Muscle layer of duodenum (tissue), 2 donors: Measurements from ENCODE around the gene CRYL1.

Experiments used
- H3K27ac ChIP-seq: one replicate; pipeline ENCODE4 v1.7.0; 2013; ENCODE audit warnings: mild to moderate bottlenecking, low read length
- H3K27me3 ChIP-seq: one replicate; pipeline ENCODE4 v1.7.0; 2013; ENCODE audit warnings: low read depth, mild to moderate bottlenecking, control low read depth, low read length
- H3K36me3 ChIP-seq, 2 donors: one replicate each; pipeline ENCODE4 v1.7.0; 2013; ENCODE audit warnings: low read length in 2 of 2, control low read depth in 1 of 2, mild to moderate bottlenecking in 1 of 2; ENCODE audit not compliant: insufficient read depth in 2 of 2, control insufficient read depth in 1 of 2
- H3K4me1 ChIP-seq, 2 donors: one replicate each; pipeline ENCODE4 v1.7.0; 2013; ENCODE audit warnings: low read length in 2 of 2, mild to moderate bottlenecking in 2 of 2, control low read depth in 1 of 2, moderate library complexity in 1 of 2; ENCODE audit not compliant: insufficient read depth in 2 of 2, control insufficient read depth in 1 of 2
- H3K4me3 ChIP-seq, 2 donors: one replicate each; pipeline ENCODE4 v1.7.0; 2013; ENCODE audit warnings: low read length in 2 of 2, low read depth in 1 of 2, mild to moderate bottlenecking in 1 of 2
- H3K9me3 ChIP-seq, 2 donors: one replicate each; pipeline ENCODE4 v1.7.0; 2013; ENCODE audit warnings: low read length in 2 of 2, control low read depth in 1 of 2, mild to moderate bottlenecking in 1 of 2; ENCODE audit not compliant: control insufficient read depth in 1 of 2
- donor health status: healthy.

Gene CRYL1

DNA sequence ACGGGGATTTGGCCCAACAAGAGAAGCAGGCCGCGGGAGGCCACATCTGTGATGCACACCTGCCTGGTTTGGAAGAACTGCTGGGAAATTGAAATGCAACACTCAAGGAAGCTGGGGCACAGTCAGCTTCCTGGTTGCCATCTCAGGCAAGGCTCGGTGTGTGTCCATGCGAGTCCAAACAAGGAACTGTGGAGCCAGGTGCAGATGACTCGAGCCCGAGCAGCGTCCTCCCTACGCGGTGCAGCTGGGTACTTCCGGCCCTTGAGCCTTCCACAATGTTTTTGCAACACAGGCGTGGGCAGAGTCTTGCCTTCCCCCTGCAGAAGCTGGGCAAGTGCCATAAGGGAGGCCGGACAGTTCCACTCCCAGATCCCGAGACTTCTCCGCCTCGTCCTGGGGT is 94.6 kb downstream of the CRYL1 start:
- H3K4me3 ChIP-seq = no peak overlapping the region
- H3K36me3 ChIP-seq = peaks cover 16 to 43% of the 10 kb centered on the region in 2 donors
- no peaks in the 10 kb centered on the region for H3K4me1 ChIP-seq
- no peaks in the 10 kb centered on the region for H3K9me3 ChIP-seq
- no peak overlapping the region for H3K27ac ChIP-seq
- H3K27me3 ChIP-seq = no peaks in the 10 kb centered on the region

DNA sequence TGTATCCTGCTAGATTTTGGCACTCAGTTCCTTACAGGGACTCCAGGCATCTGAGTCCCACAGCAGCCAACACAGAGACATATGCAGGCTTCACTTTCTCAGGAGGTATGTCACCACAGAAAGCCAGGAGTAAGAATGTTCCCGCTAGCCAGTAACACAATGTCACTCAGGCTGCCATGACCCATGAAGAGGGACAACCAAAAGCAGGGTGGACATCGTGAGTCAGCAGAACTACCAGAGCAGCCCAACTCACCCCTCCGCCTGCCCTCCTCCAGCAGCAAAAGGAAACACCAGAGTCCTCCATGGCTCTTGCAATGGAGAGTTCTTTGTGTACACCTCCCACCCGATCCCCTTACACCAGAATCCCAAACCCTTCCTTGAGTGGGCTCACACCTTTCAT is 95.4 kb downstream of the CRYL1 start:
- Histone ChIP-seq H3K4me1 (no peaks in the 10 kb centered on the region), H3K4me3 (no peak overlapping the region), H3K9me3 (no peaks in the 10 kb centered on the region), H3K36me3 (peaks cover 20 to 36% of the 10 kb centered on the region in 2 donors), H3K27ac (no peak overlapping the region), H3K27me3 (no peaks in the 10 kb centered on the region)

DNA sequence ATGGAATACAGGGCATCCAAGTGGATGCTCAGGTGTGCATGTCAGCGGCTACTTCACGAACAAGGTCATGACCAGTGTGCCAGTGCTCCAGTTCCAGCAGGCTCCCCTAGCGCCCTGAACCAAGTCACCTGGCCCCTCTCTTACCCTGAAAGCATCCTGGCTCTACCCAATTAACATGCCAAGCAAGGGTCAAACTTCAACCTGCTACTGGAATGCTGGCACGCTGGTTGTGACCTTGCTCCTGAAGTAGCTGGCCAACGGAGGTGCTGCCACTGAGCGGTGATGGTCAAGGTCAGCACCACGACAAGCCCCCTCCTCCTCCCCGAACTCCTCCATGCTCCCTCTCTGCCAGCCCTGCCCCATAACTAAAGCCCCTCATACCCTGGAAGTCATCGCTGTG is 96.0 kb downstream of the CRYL1 start:
- H3K27ac ChIP-seq = no peak overlapping the region
- no peaks in the 10 kb centered on the region for H3K27me3 ChIP-seq
- H3K9me3 ChIP-seq = no peaks in the 10 kb centered on the region
- no peak overlapping the region for H3K4me3 ChIP-seq
- H3K36me3 ChIP-seq = peaks cover 25 to 35% of the 10 kb centered on the region in 2 donors
- H3K4me1 ChIP-seq = no peaks in the 10 kb centered on the region

DNA sequence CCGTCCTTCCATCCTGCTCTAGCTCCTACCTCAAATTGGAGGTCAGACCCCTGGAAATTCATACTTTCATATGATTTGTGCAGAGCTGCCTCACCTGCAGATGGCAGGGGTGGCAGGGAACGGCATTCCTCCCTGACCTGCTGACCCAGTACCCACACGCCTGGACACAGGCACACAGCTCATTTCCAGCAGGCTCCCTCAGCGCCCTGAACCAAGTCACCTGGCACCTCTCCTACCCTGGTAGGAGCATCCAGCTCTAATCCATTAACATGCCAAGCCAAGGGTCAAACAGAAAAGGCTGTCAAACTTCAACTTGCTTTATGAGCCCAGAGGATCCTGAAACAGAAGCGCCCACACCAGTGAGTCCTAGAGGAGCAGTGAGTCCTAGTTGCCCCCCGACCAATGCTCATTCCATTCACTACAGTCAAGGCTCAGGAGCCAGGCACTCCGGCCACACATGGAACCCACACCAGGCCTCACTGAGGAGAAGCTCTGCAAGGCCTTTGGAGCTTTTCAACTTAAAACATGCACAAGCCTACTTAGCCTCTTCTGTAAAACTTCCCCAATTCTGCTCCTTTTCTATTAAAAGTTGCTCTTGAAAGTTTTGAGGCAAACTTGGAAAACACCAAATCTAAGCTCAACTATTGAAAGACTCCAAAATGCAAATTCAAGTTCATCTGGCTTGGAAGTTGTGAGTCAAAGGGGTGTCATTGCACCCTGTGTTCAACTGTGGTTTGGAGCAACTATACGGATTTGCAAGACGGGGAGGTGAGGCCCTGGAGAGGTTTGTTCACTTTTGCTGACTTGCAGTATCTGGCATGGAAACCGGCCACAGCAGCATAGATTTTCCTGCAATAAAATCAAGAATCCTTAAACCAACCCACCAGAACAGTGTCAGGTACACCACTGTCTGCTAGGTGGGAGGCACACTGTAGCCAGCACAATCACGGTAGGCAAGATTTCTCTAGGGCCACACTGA is 96.7 kb downstream of the CRYL1 start:
- no peaks in the 10 kb centered on the region for H3K9me3 ChIP-seq
- no peak overlapping the region for H3K4me3 ChIP-seq
- H3K36me3 ChIP-seq = peaks cover 26 to 35% of the 10 kb centered on the region in 2 donors
- no peak overlapping the region for H3K27ac ChIP-seq
- no peaks in the 10 kb centered on the region for H3K4me1 ChIP-seq
- no peaks in the 10 kb centered on the region for H3K27me3 ChIP-seq

DNA sequence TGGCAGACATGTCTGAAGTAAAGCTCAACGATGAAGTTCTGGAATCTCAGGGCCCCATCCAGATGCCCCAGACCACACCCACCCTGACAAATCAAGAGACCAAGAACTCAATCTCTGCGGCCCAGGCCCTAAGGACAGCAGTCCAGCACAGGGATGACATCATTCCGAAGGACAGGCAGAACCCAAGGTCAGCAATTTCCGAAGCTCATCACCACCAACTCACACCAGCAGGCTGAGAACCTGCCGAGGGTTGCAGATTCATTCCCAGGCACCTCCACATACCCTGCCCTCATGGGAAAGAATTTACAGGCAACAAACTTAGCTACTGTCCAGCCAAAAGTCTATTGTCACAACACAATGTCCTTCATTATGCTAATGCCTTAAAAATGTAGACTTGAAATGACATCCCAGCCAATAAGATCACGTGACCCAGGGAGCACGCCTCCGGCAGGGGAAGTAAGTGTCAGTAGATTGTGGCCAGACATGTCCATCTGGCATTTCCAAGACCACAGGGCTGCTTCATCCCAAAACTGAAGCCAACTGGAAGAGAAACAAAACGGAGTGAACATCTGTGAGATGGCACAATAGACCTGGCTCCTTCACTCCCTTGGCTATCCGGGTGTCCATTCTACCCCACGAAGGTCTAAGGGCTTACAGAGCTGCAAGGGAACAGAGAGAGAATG is 98.8 kb downstream of the CRYL1 start:
- no peak overlapping the region for H3K4me3 ChIP-seq
- H3K9me3 ChIP-seq = no peaks in the 10 kb centered on the region
- no peaks in the 10 kb centered on the region for H3K4me1 ChIP-seq
- no peak overlapping the region for H3K27ac ChIP-seq
- H3K36me3 ChIP-seq = peaks cover 26 to 30% of the 10 kb centered on the region in 2 donors
- no peaks in the 10 kb centered on the region for H3K27me3 ChIP-seq

DNA sequence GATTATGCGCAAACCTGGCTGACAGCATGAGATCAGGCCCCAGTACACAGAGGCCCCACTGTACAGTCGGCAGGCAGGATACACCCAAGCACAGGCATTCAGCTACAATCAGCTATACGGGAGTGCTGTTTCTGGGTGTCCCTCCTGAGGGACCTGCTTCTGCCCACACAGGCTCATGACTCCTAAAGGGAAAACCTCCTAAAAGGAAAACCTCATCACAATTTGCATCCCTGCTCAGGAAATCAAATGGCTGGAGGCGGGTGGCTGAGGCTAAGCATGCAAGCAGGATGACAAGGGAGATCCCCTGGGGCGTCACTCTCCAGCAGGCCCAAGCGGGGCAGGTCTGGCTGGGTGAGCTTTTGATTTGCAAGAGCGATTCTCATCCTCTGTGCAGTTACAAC is 99.8 kb downstream of the CRYL1 start:
- H3K27ac ChIP-seq = no peak overlapping the region
- no peak overlapping the region for H3K4me3 ChIP-seq
- peaks cover 19 to 20% of the 10 kb centered on the region in 2 donors for H3K36me3 ChIP-seq
- H3K27me3 ChIP-seq = no peaks in the 10 kb centered on the region
- no peaks in the 10 kb centered on the region for H3K4me1 ChIP-seq
- H3K9me3 ChIP-seq = no peaks in the 10 kb centered on the region

DNA sequence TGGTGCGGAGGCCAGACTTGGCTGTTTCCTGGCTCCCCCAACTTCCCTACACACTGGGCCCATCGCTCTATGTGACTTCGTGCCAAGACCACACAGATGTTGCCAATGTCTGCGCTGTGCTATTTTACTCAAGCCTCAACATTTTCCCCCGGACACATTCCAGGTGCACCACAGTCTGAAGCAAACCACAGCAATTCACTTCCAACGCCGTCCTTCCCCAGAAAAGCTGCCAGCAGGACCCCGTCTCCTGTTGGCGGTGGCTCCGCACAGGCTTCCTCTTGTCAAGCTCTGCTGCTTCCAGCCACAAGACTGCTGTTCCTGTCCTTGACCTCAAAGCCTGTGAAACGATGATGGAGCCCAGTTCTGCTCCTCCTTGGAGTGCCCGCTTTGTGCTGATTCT is 100.7 kb downstream of the CRYL1 start:
- Histone ChIP-seq H3K9me3 (no peaks in the 10 kb centered on the region), H3K27ac (no peak overlapping the region), H3K27me3 (no peaks in the 10 kb centered on the region), H3K36me3 (peaks cover 17 to 18% of the 10 kb centered on the region in 2 donors), H3K4me1 (no peaks in the 10 kb centered on the region), H3K4me3 (no peak overlapping the region)

DNA sequence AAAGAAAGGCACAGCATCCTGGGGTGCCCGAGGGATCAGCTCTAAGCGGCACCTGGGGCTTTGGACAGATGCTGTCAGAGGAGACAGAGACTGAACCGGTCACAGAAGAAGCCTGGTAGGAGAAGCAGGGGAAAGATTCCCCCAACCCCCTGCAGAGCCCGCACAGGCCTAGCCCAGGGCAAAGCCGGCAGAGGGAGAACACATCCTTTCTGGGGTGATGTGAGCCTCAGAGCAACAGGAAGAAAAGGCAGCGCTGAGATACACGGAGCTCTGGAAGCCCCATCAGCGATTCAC is 101.2 kb downstream of the CRYL1 start:
- Histone ChIP-seq H3K27me3 (no peaks in the 10 kb centered on the region), H3K4me3 (no peak overlapping the region), H3K4me1 (no peaks in the 10 kb centered on the region), H3K27ac (no peak overlapping the region), H3K36me3 (peaks cover 15 to 19% of the 10 kb centered on the region in 2 donors), H3K9me3 (no peaks in the 10 kb centered on the region)

DNA sequence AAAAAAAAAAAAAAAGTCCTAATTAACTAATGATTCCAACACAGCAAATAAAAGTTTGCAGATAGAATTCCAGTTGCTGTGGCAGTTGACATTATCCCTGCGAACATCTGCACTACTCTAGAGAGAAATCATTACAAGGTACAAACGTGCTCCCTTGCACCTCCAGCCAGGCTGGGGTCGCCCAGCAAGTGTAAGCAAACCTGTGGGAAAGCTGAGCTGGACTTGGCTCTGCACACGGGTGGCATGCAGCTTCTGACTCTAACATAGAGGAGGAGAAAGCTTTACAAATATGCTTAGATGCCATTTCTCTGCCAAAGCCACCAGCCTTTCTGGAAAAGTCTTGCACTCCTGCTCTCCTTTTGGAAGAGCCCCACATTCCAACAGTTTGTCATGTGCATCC is 103.3 kb downstream of the CRYL1 start:
- Histone ChIP-seq H3K36me3 (peaks cover 10 to 12% of the 10 kb centered on the region in 2 donors), H3K4me1 (no peaks in the 10 kb centered on the region), H3K9me3 (no peaks in the 10 kb centered on the region), H3K27ac (no peak overlapping the region), H3K4me3 (no peak overlapping the region), H3K27me3 (no peaks in the 10 kb centered on the region)

DNA sequence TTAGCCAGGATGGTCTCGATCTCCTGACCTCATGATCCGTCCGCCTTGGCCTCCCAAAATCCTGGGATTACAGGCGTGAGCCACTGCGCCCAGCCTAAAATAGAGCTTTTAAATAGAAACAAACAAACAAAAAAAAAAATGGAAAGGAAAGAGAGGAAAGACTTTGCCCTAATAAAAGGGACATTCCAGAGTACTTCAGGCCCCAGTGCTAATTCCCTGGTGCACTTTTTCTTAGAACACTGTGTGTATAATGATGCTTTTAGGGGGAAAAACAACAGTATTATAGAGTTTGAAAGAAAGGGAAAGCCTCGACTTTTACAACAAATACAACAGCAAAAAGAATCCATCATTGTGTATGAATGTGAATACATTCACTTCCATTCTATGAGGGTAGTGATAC is 104.7 kb downstream of the CRYL1 start:
- no peaks in the 10 kb centered on the region for H3K9me3 ChIP-seq
- no peak overlapping the region for H3K27ac ChIP-seq
- H3K27me3 ChIP-seq = no peaks in the 10 kb centered on the region
- no peaks in the 10 kb centered on the region for H3K4me1 ChIP-seq
- H3K4me3 ChIP-seq = no peak overlapping the region
- peaks cover 5 to 10% of the 10 kb centered on the region in 2 donors for H3K36me3 ChIP-seq

DNA sequence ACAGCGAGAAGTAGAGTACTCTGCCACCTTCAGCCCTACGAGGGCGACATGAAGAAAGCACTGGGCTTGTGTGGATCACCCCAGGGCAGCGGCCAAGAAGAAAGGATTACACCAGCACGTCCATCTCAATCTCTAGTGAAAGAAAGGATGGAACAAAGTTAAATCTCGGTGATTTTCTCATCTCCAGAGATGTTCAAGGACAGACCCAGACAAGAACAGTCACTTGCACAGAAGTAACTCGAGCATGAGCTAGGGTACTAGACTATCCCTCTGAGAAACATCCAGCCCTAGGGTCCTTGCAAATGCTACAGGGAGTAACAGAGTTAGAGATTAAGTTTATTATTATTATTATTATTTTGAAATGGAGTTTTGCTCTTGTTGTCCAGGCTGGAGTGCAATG is 106.7 kb downstream of the CRYL1 start:
- H3K4me1 ChIP-seq = no peaks in the 10 kb centered on the region
- no peak overlapping the region for H3K4me3 ChIP-seq
- H3K27me3 ChIP-seq = no peaks in the 10 kb centered on the region
- peaks cover 0 to 5% of the 10 kb centered on the region in 2 donors for H3K36me3 ChIP-seq
- no peak overlapping the region for H3K27ac ChIP-seq
- H3K9me3 ChIP-seq = no peaks in the 10 kb centered on the region
